Activated T-cell treated with anti-CD3 and anti-CD28 coated beads for 4 hours (primary cell): Measurements from ENCODE around the gene OLA1.

ENCODE experiments used
- DNase-seq: peaks from one replicate; pipeline ENCODE4 v3.0.0-alpha.2; 2020

OLA1 gene

GRCh38 chr2:174026122-174026845, 222.0 kb downstream of the OLA1 start:
- no peak for DNase-seq

GRCh38 chr2:174025271-174026121, 222.8 kb downstream of the OLA1 start:
- DNase-seq, result no peak

- no peak for DNase-seq
Measured at GRCh38 chr2:174024524-174025270, 223.6 kb downstream of the OLA1 start.

GRCh38 chr2:174023591-174024523, 224.5 kb downstream of the OLA1 start:
- DNase-seq, result no peak
